T-helper 1 cell treated with Interleukin-12 subunit alpha and Interleukin-12 subunit beta and Interleukin-4 antibody, amounts not matched to agents 30 μg/mL and 1 μg/mL, for 36 hours (primary cell): ENCODE results near the gene MYH13.
"Not testable (repeated sequence)": the region's sequence is repeated elsewhere in the genome, so short reads cannot be mapped to it uniquely, and the experiment has no call there.

Experiments used
- H3K27ac Mint-ChIP-seq: one replicate; pipeline ENCODE4 v1.8.0; 2021; ENCODE audit warnings: mild to moderate bottlenecking, mixed read lengths
- H3K27me3 Mint-ChIP-seq: one replicate; pipeline ENCODE4 v1.8.0; 2021; ENCODE audit warnings: low read depth, mixed read lengths
- H3K36me3 Mint-ChIP-seq: one replicate; pipeline ENCODE4 v1.8.0; 2021; ENCODE audit warnings: low read depth, mixed read lengths
- H3K4me1 Mint-ChIP-seq: one replicate; pipeline ENCODE4 v1.8.0; 2021; ENCODE audit warnings: low read depth, mixed read lengths
- H3K4me3 Mint-ChIP-seq: one replicate; pipeline ENCODE4 v1.8.0; 2021; ENCODE audit warnings: mild to moderate bottlenecking, moderate library complexity, mixed read lengths
- H3K9me3 Mint-ChIP-seq: one replicate; pipeline ENCODE4 v1.8.0; 2021; ENCODE audit warnings: mixed read lengths

MYH13 gene

DNA sequence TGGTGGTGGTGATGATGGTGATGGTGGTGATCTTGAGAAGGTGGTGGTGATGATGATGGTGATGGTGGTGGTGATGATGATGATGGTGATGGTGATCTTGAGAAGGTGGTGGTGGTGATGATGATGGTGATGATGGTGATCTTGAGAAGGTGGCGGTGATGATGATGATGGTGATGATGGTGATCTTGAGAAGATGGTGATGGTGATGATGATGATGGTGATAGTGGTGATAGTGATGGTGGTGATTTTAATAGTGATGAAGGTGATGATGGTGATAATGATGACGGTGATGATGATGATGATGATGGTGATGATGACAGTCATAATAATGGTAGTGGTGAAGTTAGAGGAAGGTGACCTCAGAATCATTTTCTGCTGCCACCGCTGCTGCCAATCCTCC is 75.1 kb downstream of the MYH13 start:
- Mint-ChIP-seq H3K9me3 (no peaks in the 10 kb centered on the region), H3K36me3 (no peaks in the 10 kb centered on the region), H3K27me3 (no peaks in the 10 kb centered on the region), H3K4me3 (no peak overlapping the region), H3K27ac (no peak overlapping the region), H3K4me1 (no peaks in the 10 kb centered on the region)

- no peaks in the 10 kb centered on the region for H3K27me3 Mint-ChIP-seq
- H3K4me3 Mint-ChIP-seq = no peak overlapping the region
- H3K4me1 Mint-ChIP-seq = no peaks in the 10 kb centered on the region
- H3K36me3 Mint-ChIP-seq = no peaks in the 10 kb centered on the region
- no peaks in the 10 kb centered on the region for H3K9me3 Mint-ChIP-seq
- H3K27ac Mint-ChIP-seq = no peak overlapping the region
Observed at GRCh38 chr17:10295728-10296343, 77.0 kb downstream of the MYH13 start.

- H3K27ac Mint-ChIP-seq = no peak overlapping the region
- H3K4me3 Mint-ChIP-seq = no peak overlapping the region
- no peaks in the 10 kb centered on the region for H3K4me1 Mint-ChIP-seq
- H3K36me3 Mint-ChIP-seq = no peaks in the 10 kb centered on the region
- peaks cover 3% of the 10 kb centered on the region for H3K27me3 Mint-ChIP-seq
- no peaks in the 10 kb centered on the region for H3K9me3 Mint-ChIP-seq
Observed at GRCh38 chr17:10294180-10294579, 78.6 kb downstream of the MYH13 start.

- no peaks in the 10 kb centered on the region for H3K9me3 Mint-ChIP-seq
- peaks cover 3% of the 10 kb centered on the region for H3K27me3 Mint-ChIP-seq
- no peak overlapping the region for H3K4me3 Mint-ChIP-seq
- H3K36me3 Mint-ChIP-seq = no peaks in the 10 kb centered on the region
- no peak overlapping the region for H3K27ac Mint-ChIP-seq
- no peaks in the 10 kb centered on the region for H3K4me1 Mint-ChIP-seq
Observed at GRCh38 chr17:10292057-10292937, 80.5 kb downstream of the MYH13 start.

DNA sequence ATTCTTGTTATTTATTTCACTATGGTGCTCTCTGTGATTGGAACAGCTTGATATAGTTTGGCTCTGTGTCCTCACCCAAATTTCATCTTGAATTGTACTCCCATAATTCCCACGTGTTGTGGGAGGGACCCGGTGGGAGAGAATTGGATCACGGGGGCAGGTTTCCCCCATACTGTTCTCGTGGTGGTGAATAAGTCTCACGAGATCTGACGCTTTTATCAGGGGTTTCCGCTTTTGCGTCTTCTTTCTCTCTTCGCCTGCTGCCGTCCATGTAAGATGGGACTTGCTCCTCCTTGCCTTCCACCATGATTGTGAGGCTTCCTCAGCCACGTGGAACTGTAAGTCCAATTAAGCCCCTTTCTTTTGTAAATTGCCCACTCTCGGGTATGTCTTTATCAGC is 81.2 kb downstream of the MYH13 start:
- H3K4me3 Mint-ChIP-seq, H3K9me3 Mint-ChIP-seq, H3K27me3 Mint-ChIP-seq, H3K4me1 Mint-ChIP-seq, H3K36me3 Mint-ChIP-seq, H3K27ac Mint-ChIP-seq: not testable (repeated sequence)

GRCh38 chr17:10290041-10290440 is 82.8 kb downstream of the MYH13 start:
- Mint-ChIP-seq H3K9me3 (no peaks in the 10 kb centered on the region), H3K4me3 (no peak overlapping the region), H3K27ac (no peak overlapping the region), H3K4me1 (no peaks in the 10 kb centered on the region), H3K36me3 (no peaks in the 10 kb centered on the region), H3K27me3 (peaks cover 3% of the 10 kb centered on the region)

GRCh38 chr17:10286324-10286723 is 86.5 kb downstream of the MYH13 start:
- H3K27ac Mint-ChIP-seq = no peak overlapping the region
- no peak overlapping the region for H3K4me3 Mint-ChIP-seq
- H3K9me3 Mint-ChIP-seq = no peaks in the 10 kb centered on the region
- no peaks in the 10 kb centered on the region for H3K4me1 Mint-ChIP-seq
- H3K36me3 Mint-ChIP-seq = no peaks in the 10 kb centered on the region
- H3K27me3 Mint-ChIP-seq = peaks cover 3% of the 10 kb centered on the region

GRCh38 chr17:10285896-10286295 is 86.9 kb downstream of the MYH13 start:
- H3K36me3 Mint-ChIP-seq = no peaks in the 10 kb centered on the region
- no peaks in the 10 kb centered on the region for H3K4me1 Mint-ChIP-seq
- no peaks in the 10 kb centered on the region for H3K9me3 Mint-ChIP-seq
- peaks cover 3% of the 10 kb centered on the region for H3K27me3 Mint-ChIP-seq
- no peak overlapping the region for H3K4me3 Mint-ChIP-seq
- H3K27ac Mint-ChIP-seq = no peak overlapping the region

DNA sequence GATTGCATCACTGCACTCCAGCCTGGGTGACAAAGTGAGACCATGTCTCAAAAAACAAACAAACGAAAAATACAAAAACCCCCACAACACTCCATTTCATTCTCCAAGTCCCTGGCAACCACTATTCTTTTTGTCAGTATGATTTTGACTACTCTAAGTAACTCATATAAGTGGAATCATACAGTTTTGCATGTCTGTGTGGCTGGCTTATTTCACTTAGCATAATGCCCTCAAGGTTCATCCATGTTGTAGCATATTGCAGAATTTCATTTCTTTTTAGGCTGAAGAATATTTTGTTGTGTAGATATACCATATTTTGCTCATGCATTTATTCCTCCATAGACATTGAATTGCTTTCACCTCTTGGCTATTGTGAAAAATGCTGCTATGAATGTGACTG is 92.7 kb downstream of the MYH13 start:
- H3K27me3 Mint-ChIP-seq = no peaks in the 10 kb centered on the region
- H3K36me3 Mint-ChIP-seq = no peaks in the 10 kb centered on the region
- H3K27ac Mint-ChIP-seq = no peak overlapping the region
- no peaks in the 10 kb centered on the region for H3K4me1 Mint-ChIP-seq
- no peaks in the 10 kb centered on the region for H3K9me3 Mint-ChIP-seq
- no peak overlapping the region for H3K4me3 Mint-ChIP-seq

- no peak overlapping the region for H3K4me3 Mint-ChIP-seq
- no peaks in the 10 kb centered on the region for H3K4me1 Mint-ChIP-seq
- no peaks in the 10 kb centered on the region for H3K27me3 Mint-ChIP-seq
- H3K36me3 Mint-ChIP-seq = no peaks in the 10 kb centered on the region
- no peaks in the 10 kb centered on the region for H3K9me3 Mint-ChIP-seq
- no peak overlapping the region for H3K27ac Mint-ChIP-seq
Observed at GRCh38 chr17:10278218-10278617, 94.6 kb downstream of the MYH13 start.

- H3K9me3 Mint-ChIP-seq = no peaks in the 10 kb centered on the region
- H3K27me3 Mint-ChIP-seq = no peaks in the 10 kb centered on the region
- H3K36me3 Mint-ChIP-seq = no peaks in the 10 kb centered on the region
- H3K27ac Mint-ChIP-seq = no peak overlapping the region
- no peak overlapping the region for H3K4me3 Mint-ChIP-seq
- H3K4me1 Mint-ChIP-seq = no peaks in the 10 kb centered on the region
Observed at GRCh38 chr17:10276436-10276835, 96.4 kb downstream of the MYH13 start.

- H3K27me3 Mint-ChIP-seq = no peaks in the 10 kb centered on the region
- no peaks in the 10 kb centered on the region for H3K9me3 Mint-ChIP-seq
- no peak overlapping the region for H3K4me3 Mint-ChIP-seq
- H3K27ac Mint-ChIP-seq = no peak overlapping the region
- no peaks in the 10 kb centered on the region for H3K4me1 Mint-ChIP-seq
- no peaks in the 10 kb centered on the region for H3K36me3 Mint-ChIP-seq
Observed at GRCh38 chr17:10275418-10275817, 97.4 kb downstream of the MYH13 start.

- Mint-ChIP-seq H3K27ac (no peak overlapping the region), H3K36me3 (no peaks in the 10 kb centered on the region), H3K9me3 (peaks cover 4% of the 10 kb centered on the region), H3K4me3 (no peak overlapping the region), H3K27me3 (no peaks in the 10 kb centered on the region), H3K4me1 (no peaks in the 10 kb centered on the region)
Observed at GRCh38 chr17:10271106-10271562, 101.7 kb downstream of the MYH13 start.

DNA sequence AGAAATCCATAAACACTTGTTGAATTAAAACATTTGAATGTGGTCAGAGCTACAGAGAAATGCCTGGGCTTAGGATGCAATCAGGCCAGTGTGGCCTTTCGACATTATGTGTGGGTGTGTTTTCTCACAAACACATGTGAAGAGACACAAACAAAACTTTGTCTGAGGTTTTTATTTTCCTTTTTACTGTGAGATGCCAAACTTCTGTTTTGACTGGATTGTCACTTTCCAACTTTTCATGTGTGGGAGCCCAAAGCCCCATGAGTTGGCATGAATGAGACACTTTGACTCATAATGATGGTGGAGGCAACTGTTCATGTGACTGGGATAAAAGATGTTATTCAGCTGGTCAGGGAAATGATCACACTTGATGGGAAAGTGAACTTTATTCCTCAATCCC is 102.5 kb downstream of the MYH13 start:
- Mint-ChIP-seq H3K27ac (no peak overlapping the region), H3K4me1 (no peaks in the 10 kb centered on the region), H3K4me3 (no peak overlapping the region), H3K9me3 (peaks cover 4% of the 10 kb centered on the region), H3K36me3 (no peaks in the 10 kb centered on the region), H3K27me3 (no peaks in the 10 kb centered on the region)

DNA sequence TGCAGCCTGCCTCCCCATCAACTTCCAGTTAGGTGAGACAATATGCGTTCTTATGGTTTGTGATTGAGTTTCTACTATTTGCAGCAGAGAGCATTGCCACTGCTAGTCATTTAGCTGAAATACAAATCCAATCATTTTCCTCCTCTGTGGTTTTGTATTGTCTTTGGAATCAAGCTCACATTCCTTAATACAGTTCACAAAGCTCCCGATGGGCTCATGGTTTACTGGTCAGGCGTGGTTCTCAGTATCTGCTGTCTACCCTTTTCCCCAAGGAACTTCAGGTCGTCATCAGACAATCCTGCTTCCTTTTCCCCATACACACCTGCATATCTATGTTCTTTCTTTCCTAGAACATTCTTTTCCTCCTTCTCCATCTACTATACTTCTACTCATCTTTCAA is 104.8 kb downstream of the MYH13 start:
- no peak overlapping the region for H3K4me3 Mint-ChIP-seq
- no peak overlapping the region for H3K27ac Mint-ChIP-seq
- no peaks in the 10 kb centered on the region for H3K27me3 Mint-ChIP-seq
- H3K4me1 Mint-ChIP-seq = no peaks in the 10 kb centered on the region
- H3K9me3 Mint-ChIP-seq = peaks cover 4% of the 10 kb centered on the region
- no peaks in the 10 kb centered on the region for H3K36me3 Mint-ChIP-seq
